RCC 7860 (cell line): ENCODE measurements around the gene ABHD6.
"Not testable (repeated sequence)": the region's sequence is repeated elsewhere in the genome, so short reads cannot be mapped to it uniquely, and the experiment has no call there.

ENCODE experiments used
- DNase-seq: peaks from one replicate; pipeline ENCODE4 v3.0.0-alpha.2; 2015; ENCODE audit warnings: low spot score
- FAIRE-seq: peaks from 2 replicates; lab custom pipeline; 2012; peaks lifted over from hg19 to GRCh38; lab: Jason Lieb, UNC

Gene ABHD6

GRCh38 chr3:58271901-58272501 is 34.4 kb downstream of the ABHD6 start:
- DNase-seq (peak; percentile 78), FAIRE-seq (peak; percentile 89)

- FAIRE-seq (no peak), DNase-seq (no peak)
These were observed 35.3 kb downstream of the ABHD6 start for GRCh38 chr3:58272891-58273290.

DNA sequence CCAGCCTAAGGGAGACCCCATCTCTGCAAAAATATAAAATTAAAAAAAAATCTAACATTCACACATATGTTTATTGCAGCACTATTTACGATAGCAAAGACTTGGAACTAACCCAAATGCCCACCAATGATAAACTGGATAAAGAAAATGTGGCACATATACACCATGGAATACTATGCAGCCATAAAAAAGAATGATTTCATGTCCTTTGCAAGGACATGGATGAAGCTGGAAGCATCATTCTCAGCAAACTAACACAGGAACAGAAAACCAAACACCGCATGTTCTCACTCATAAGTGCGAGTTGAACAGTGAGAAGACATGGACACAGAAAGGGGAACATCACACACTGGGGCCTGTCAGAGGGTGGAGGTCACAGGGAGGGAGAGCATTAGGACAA is 35.8 kb downstream of the ABHD6 start:
- not testable (repeated sequence) for FAIRE-seq

DNA sequence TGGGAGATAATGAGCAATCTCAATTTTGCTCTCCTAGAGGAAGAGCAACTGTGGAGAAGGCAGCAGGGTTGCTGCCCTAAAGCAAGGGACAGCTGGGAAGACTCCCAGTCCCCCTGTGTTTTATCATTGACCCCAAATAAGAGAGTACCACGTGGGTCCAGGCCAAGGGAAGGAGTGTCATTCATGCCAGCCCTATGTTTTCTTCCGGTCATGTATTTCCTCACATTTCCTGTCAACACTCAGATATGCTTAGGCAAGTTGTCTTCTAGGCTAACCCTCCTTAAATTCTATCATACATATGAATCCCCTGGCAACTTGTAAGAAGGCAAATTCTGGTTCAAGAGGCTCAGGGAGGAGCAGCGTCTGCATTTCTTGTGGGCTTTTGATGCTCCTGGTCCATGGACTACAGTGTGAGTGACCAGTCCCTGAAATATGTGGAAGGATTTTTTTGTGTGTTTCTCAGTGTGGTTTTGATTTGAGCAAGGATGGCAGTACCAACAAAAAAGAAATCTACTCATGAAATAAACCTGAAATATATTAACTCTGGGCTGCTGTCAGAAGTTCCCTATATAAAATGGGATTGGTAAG is 36.5 kb downstream of the ABHD6 start:
- DNase-seq (no peak), FAIRE-seq (no peak)

More for the DNA sequence above, 35.8 kb downstream of the ABHD6 start:
- not testable (repeated sequence) for DNase-seq

- DNase-seq = no peak
- no peak for FAIRE-seq
These were observed 43.5 kb downstream of the ABHD6 start for GRCh38 chr3:58281069-58281468.

DNA sequence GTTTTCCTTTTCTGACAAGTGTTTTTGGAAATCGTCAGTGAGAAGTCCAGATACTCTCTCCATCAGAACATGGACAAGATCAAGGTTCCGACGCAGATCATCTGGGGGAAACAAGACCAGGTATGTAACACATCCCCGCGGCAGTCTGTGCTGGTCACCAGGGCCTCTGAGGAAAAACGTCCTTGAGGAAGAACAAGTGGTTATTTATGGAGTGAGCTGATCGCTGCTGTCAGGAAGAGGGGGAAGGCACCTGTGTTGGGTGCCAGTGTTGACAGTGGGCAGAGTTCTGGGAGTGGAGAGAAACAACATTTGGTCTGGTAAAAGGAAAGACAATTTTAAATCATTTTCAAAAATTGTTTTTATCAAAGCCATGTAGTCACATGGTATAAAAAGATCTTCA is 47.7 kb downstream of the ABHD6 start:
- FAIRE-seq = no peak

GRCh38 chr3:58287354-58287753 is 49.8 kb downstream of the ABHD6 start:
- DNase-seq (no peak), FAIRE-seq (no peak)

More for the DNA sequence above, 47.7 kb downstream of the ABHD6 start:
- no peak for DNase-seq

DNA sequence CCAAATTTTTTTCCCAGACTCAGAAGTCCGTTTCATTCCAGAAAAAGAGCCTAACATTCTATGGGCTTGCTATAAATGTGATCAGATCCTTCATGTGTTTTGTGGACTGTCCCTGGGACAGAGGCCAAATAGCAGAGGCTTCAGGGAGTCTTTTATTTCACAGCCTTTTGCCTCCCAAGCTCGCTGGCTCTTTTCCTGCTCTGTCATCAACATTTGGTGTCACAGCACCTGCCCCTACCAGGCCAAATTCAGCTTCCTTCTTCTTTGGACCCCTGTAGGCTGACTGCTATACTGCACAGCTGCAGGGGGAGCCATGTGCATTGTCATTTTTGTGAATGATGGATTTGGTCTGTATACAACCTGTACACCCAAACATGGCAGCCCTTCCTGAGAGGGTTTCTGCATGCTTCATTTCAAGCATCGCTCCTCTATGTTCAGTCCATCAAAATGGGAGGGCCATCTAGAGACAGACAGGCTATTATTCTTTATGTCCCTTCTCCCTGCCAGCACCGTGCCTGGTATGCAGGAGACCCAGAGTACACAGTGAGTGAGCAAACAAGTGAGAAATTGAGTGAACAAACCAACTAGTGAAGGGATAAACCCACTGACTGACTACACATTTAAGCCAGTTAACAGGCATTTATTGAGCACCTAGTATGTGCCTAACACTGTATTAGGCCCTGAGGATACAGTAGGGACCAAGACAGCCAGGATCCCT is 50.6 kb downstream of the ABHD6 start:
- FAIRE-seq (no peak), DNase-seq (no peak)

DNA sequence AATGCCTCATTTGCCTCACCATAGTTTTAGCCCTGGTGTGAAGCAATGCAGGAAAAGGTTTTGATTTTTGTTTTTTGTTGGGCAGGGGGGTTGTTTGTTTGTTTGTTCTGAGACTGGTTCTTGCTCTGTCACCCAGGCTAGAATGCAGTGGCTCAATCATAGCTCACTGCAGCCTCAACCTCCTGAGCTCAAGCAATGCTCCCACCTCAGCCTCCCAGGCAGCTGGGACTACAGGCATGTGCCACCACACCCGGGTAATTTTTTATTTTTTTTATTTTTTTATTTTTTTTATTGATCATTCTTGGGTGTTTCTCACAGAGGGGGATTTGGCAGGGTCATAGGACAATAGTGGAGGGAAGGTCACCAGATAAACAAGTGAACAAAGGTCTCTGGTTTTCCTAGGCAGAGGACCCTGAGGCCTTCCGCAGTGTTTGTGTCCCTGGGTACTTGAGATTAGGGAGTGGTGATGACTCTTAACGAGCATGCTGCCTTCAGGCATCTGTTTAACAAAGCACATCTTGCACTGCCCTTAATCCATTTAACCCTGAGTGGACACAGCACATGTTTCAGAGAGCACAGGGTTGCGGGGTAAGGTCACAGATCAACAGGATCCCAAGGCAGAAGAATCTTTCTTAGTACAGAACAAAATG is 51.5 kb downstream of the ABHD6 start:
- FAIRE-seq, DNase-seq: not testable (repeated sequence)

GRCh38 chr3:58290446-58290845 is 52.9 kb downstream of the ABHD6 start:
- not testable (repeated sequence) for DNase-seq, FAIRE-seq

DNA sequence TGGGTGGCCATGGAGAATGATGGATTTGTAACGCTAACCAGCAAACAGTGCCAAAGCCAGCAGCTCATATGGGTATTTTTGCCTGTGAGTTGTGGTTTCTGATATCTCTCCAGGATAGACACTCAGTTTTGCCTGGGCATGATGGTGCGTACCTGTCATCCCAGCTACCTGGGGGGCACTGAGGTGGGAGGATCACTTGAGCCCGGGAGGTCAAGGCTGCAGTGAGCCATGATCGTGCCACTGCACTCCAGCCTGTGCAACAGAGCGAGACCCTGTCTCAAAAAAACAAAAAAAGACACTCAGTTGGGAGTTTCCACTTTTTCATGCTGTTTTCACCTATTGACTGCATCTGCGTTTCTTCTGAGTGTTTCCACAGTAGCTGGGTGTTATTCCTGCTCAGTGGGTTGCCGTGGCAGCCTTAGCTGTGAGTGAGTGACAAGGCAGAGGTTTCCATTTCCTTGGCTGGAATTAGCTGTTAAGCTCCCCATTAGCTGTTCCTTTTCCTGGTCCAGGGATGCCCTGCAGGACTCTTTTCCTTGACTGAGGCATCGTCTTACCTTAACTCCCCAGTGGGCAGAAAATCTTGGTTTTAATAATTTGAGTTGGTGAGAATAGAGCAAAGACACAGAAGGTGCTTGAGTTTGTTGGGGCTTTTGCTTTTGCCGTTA is 54.2 kb downstream of the ABHD6 start:
- DNase-seq (no peak), FAIRE-seq (no peak)

DNA sequence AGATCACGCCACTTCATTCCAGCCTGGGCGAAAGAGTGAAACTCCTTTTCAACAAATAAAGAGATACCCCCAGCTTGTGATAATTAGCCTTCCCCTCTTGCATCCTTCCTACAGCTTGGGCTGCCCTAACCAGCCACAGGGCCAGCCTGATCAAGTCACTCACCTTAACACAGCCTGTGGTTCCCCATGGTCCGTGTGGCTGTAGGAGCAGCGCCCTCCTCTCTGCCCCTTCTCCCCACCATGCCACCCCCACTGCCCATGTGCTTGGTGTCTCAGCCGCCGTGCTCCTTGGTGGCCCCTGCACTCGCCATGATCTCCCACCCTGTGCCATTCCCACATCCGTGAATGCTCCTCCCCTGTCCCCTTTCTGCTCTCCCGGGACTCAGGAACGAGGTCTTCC is 55.3 kb downstream of the ABHD6 start:
- no peak for DNase-seq

DNA sequence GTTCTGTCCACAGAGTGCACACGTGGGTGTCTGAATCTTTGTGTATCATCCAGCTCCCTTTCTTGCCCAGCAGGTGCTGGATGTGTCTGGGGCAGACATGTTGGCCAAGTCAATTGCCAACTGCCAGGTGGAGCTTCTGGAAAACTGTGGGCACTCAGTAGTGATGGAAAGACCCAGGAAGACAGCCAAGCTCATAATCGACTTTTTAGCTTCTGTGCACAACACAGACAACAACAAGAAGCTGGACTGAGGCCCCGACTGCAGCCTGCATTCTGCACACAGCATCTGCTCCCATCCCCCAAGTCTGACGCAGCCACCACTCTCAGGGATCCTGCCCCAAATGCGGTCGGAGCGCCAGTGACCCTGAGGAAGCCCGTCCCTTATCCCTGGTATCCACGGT is 55.9 kb downstream of the ABHD6 start:
- no peak for FAIRE-seq
- no peak for DNase-seq

More for the DNA sequence above, 55.3 kb downstream of the ABHD6 start:
- no peak for FAIRE-seq

DNA sequence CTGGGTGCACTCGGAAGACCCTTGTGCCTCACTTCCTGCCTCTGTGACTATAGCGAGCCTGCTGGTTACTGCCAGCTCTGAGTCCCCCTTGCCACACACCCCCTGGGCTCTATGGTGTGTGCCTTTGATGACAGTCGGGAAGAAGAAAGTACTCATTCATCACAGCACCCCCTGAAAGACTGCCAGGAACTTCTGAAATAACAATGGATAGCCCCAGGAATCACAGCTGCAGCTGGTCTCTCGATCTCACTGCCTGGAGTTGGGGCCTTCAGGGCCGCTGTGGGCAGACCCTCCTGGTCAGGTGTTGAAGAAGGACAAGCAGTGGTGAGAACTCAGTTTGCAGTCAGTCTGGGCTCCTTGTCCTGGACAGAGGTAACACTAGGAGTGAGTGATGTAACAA is 58.7 kb downstream of the ABHD6 start:
- no peak for DNase-seq
- FAIRE-seq = no peak

DNA sequence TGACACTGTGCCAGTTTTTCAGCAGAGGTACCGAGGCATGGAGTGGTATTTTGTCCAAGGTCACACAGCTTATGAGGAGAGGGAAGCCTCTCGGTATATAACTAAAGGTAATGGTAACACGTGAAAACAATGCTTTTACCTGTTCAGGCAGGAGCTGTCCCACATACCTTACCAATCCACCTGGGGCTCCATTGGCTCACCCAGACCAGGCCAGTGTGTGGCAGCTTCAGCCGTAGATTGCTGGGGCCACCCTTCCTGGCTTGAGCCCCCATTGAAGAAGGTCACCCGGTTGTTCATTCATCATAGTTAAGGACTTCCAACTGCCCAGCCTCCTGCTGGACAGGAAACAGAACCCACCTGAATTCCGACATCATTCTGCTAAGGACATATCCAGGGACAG is 59.3 kb downstream of the ABHD6 start:
- DNase-seq = no peak
- FAIRE-seq = no peak

- FAIRE-seq (no peak), DNase-seq (no peak)
These were observed 60.6 kb downstream of the ABHD6 start for GRCh38 chr3:58298190-58298589.

DNA sequence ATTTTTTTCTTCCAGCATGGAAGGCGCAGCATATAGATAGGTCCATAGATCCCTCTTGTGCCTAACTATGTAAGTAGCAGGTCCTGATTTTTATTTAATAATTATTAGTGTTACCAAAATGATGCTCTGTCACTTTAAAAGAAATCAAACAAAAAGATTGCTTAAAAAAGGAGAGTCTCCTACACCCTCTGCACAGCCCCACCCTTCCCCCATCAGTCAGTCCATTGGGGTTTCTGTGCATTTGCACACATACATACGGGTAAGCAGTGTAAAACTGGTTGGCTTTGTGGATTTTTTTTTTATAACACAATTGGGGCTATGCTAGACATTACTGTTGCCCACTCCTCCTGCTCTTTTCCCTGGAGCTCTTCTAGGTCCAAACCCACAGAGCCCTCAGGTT is 61.5 kb downstream of the ABHD6 start:
- FAIRE-seq = no peak

DNA sequence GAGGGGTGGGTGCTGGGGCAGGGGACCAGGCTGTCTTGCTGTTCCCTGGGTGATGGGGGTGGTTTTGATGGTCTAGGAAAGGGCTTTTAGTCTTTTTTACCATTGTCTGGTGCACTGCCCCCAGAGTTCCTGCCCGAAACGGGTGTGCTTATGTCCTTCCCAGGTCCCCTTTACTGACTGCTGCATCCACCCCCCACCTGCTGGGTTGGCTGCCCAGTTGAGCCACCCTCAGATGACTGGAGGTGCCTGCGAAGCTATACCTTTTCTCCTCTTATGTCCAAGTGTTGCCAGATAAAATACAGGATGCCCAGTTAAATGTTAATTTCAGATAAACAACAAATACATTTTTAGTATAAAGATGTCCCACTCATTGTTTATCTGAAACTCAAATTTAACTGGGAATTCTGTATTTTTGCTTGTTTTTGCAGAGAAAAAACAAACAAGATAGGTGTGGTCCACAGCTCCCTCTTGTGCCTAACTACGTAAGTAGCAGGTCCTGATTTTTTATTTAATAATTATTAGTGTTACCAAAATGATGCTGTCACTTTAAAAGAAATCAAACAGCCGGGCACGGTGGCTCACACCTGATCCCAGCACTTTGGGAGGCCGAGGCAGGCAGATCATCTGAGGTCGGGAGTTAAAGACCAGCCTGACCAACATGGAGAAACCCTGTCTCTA is 62.4 kb downstream of the ABHD6 start:
- peak; percentile 26 for DNase-seq
- FAIRE-seq = no peak

More for the DNA sequence above, 61.5 kb downstream of the ABHD6 start:
- no peak for DNase-seq

GRCh38 chr3:58305882-58306711 is 68.5 kb downstream of the ABHD6 start, which contains the start of the genes HTD2 and RPP14:
Gene HTD2, plus strand, starts transcription at chr3:58306520. Its CDS starts 11,094 bp downstream, at chr3:58317614.
Gene RPP14, plus strand, starts transcription at chr3:58306245. Its CDS starts 4,085 bp downstream, at chr3:58310330.
- DNase-seq (peak; percentile 81), FAIRE-seq (peak; percentile 73)
